ENCODE measurements around the gene GON4L. TPM values are rescaled to one million over a fixed set of nuclear protein-coding genes. Genes with fewer than 3 reads are reported as not detected.

The GON4L gene, protein sequence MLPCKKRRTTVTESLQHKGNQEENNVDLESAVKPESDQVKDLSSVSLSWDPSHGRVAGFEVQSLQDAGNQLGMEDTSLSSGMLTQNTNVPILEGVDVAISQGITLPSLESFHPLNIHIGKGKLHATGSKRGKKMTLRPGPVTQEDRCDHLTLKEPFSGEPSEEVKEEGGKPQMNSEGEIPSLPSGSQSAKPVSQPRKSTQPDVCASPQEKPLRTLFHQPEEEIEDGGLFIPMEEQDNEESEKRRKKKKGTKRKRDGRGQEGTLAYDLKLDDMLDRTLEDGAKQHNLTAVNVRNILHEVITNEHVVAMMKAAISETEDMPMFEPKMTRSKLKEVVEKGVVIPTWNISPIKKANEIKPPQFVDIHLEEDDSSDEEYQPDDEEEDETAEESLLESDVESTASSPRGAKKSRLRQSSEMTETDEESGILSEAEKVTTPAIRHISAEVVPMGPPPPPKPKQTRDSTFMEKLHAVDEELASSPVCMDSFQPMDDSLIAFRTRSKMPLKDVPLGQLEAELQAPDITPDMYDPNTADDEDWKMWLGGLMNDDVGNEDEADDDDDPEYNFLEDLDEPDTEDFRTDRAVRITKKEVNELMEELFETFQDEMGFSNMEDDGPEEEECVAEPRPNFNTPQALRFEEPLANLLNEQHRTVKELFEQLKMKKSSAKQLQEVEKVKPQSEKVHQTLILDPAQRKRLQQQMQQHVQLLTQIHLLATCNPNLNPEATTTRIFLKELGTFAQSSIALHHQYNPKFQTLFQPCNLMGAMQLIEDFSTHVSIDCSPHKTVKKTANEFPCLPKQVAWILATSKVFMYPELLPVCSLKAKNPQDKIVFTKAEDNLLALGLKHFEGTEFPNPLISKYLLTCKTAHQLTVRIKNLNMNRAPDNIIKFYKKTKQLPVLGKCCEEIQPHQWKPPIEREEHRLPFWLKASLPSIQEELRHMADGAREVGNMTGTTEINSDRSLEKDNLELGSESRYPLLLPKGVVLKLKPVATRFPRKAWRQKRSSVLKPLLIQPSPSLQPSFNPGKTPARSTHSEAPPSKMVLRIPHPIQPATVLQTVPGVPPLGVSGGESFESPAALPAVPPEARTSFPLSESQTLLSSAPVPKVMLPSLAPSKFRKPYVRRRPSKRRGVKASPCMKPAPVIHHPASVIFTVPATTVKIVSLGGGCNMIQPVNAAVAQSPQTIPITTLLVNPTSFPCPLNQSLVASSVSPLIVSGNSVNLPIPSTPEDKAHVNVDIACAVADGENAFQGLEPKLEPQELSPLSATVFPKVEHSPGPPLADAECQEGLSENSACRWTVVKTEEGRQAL (N-terminal part only)
- total RNA-seq (100 to 1,000 TPM in 1 of 2 donors, 10 to 100 TPM in 1; 77.2 to 108 TPM), polyA plus RNA-seq (ENCODE audit: insufficient read depth, low read depth, low replicate concordance) (36.4 TPM)
- long read RNA-seq, donor 1 = 0 reads
- long read RNA-seq, donor 2, partial matches to known transcripts = 0 of 1 reads
- long read RNA-seq, donor 2, other reads (novel, unspliced or antisense) = 0 of 1 reads

DNA sequence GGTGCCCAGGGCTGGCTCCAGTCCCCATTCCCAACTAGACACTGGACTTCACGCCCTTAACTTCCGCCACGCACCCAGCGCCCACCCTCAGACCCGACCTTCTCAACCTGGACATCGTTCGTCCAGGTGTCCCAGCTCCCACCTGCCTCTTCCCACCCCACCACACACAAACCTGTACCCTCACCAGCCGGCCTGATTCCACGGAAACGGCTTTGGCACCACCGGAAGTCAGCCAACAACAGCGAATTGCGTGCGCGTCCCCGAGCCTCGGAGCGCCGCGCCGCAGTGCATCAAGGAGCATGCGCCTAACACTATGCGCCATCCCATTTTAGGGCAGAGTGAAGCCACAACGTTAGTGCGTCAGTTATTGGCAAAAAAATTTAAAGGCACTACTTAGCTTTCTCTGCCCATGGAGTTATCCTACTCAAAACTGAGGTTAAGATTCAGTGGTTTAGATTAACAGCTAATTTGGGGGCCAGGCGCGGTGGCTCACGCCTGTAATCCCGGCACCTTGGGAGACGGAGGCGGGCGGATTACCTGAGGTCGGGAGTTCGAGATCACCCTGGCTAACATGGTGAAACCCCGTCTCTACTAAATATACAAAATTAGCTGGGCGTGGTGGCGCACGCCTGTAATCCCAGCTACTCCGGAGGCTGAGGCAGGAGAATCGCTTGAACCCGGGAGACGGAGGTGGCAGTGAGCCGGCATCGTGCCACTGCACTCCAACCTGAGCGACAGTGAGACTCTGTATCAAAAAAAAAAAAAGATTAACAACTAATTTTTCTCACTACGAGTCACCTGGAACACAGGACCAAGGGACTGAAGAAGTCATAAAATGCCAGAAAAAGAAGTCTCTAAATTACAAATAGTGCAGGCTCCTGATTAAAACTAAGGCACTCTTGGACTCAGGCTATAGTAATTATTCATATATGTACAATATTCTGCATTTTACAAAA, at the start of gene GON4L:
GON4L (minus strand) TSS at position 240 of the 956 bp plus-strand sequence. CDS start 3,434 bp downstream, outside the sequence.
- no peaks in the 10 kb centered on the region for H3K27me3 ChIP-seq
- TF ChIP-seq, protein P1, sequence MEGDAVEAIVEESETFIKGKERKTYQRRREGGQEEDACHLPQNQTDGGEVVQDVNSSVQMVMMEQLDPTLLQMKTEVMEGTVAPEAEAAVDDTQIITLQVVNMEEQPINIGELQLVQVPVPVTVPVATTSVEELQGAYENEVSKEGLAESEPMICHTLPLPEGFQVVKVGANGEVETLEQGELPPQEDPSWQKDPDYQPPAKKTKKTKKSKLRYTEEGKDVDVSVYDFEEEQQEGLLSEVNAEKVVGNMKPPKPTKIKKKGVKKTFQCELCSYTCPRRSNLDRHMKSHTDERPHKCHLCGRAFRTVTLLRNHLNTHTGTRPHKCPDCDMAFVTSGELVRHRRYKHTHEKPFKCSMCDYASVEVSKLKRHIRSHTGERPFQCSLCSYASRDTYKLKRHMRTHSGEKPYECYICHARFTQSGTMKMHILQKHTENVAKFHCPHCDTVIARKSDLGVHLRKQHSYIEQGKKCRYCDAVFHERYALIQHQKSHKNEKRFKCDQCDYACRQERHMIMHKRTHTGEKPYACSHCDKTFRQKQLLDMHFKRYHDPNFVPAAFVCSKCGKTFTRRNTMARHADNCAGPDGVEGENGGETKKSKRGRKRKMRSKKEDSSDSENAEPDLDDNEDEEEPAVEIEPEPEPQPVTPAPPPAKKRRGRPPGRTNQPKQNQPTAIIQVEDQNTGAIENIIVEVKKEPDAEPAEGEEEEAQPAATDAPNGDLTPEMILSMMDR (IDR thresholded peaks at IDR 0.05) = no peak
- no peak for TF ChIP-seq POLR2A (IDR thresholded peaks at IDR 0.05)
- H3K36me3 ChIP-seq (ENCODE audit: low read depth, missing control alignments) = no peaks in the 10 kb centered on the region
- 14 to 16% methylated on average over 44 to 46 of the region's 46 CpGs for WGBS, 2 donors
- peak within 1 kb of the TSS; percentile 71 to 74 for H3K4me3 ChIP-seq
- peaks cover 19% of the 10 kb centered on the region for H3K4me1 ChIP-seq
- peak within 1 kb of the TSS; percentile 28 to 83 for H3K27ac ChIP-seq
- intact Hi-C loops (cut with DNase I; ENCODE audit: low total_unique reads) = no loop called here
- peak; percentile 95 for DNase-seq
- H3K9me3 ChIP-seq = no peaks in the 10 kb centered on the region

DNA sequence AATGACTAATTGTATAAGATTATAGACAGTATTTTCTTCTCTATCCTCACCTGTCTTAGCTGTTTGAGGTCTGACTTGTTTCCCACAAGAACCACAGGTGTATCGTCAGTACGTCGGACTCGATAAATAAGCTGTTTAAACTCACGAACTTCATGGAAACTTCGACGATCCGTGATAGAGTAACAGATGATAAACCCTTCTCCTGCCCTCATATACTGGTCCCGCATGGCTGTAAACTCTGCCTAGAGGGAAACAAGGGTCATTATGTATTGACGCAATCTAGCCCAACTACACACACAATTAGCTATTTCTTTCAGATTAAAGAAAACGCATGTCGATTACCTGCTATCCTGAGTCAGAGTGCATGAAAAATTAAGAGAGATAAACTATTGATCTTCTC, 47.2 kb upstream of the GON4L start:
- Histone ChIP-seq H3K9me3 (no peaks in the 10 kb centered on the region), H3K36me3 (ENCODE audit: low read depth, missing control alignments) (no peaks in the 10 kb centered on the region), H3K4me1 (no peaks in the 10 kb centered on the region), H3K27me3 (no peaks in the 10 kb centered on the region), H3K27ac (no peak overlapping the region), H3K4me3 (no peak overlapping the region)
- WGBS, 2 donors = 93 to 96% methylated on average over 12 of the region's 12 CpGs
- TF ChIP-seq, protein P1 (IDR thresholded peaks at IDR 0.05) = no peak
- no peak for TF ChIP-seq POLR2A (IDR thresholded peaks at IDR 0.05)
- no peak for DNase-seq
- intact Hi-C loops (cut with DNase I; ENCODE audit: low total_unique reads) = no loop called here

DNA sequence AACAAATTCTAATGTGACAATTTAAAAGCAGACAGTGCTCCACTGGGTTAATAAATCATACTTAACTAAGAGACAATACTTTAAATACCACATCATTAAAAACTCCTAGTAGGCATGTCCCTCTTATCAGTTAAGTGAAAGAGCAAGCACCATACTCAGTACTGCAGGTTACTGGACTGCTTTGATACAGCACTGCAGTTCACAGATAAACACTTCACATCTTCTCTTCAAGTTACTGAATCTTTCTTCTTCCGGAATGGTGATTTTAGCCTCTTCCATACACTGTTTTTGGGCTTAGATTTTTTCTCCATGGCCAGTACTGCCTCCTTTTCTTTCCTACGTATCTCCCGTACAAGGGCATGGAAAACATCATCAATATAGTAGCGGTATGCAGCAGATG, 43.1 kb upstream of the GON4L start:
- H3K4me3 ChIP-seq = no peak overlapping the region
- H3K36me3 ChIP-seq (ENCODE audit: low read depth, missing control alignments) = no peaks in the 10 kb centered on the region
- no peak for DNase-seq
- WGBS, 2 donors = 69 to 71% methylated on average over 4 of the region's 4 CpGs
- intact Hi-C loops (cut with DNase I; ENCODE audit: low total_unique reads) = no loop called here
- H3K4me1 ChIP-seq = no peaks in the 10 kb centered on the region
- H3K9me3 ChIP-seq = no peaks in the 10 kb centered on the region
- H3K27ac ChIP-seq = no peak overlapping the region
- H3K27me3 ChIP-seq = no peaks in the 10 kb centered on the region
- TF ChIP-seq, protein P1 (IDR thresholded peaks at IDR 0.05) = no peak
- TF ChIP-seq POLR2A (IDR thresholded peaks at IDR 0.05) = no peak
